Measurements from ENCODE around the gene TEK.

GRCh38 chr9:27260789-27261516 is 151.9 kb downstream of the TEK start:
- no peak for TF ChIP-seq EZH2phosphoT487 (IDR thresholded peaks at IDR 0.05; ENCODE audit: insufficient read depth, low read depth)
- TF ChIP-seq EZH2 (IDR thresholded peaks at IDR 0.05; ENCODE audit: insufficient read depth, poor library complexity, severe bottlenecking) = no peak

Data from GM23248 (cell line).